HG02943 (cell line): Measurements from ENCODE around the gene USP47.

Experiments
- ATAC-seq: cut with Tn5 transposase; IDR thresholded peaks from one replicate; pipeline ENCODE4 v1.9.1; 2021; ENCODE audit warnings: mild to moderate bottlenecking, low read depth, moderate library complexity; ENCODE audit not compliant: unreplicated experiment

USP47 gene

GRCh38 chr11:11862999-11863398 is 21.2 kb downstream of the USP47 start:
- no peak for ATAC-seq

GRCh38 chr11:11864332-11864731 is 22.6 kb downstream of the USP47 start:
- ATAC-seq: no peak

- no peak for ATAC-seq
These were observed 23.0 kb downstream of the USP47 start for GRCh38 chr11:11864803-11865202.

GRCh38 chr11:11865449-11865848 is 23.7 kb downstream of the USP47 start:
- ATAC-seq: no peak

- ATAC-seq: no peak
These were observed 24.4 kb downstream of the USP47 start for GRCh38 chr11:11866203-11866602.

GRCh38 chr11:11867720-11868119 is 25.9 kb downstream of the USP47 start:
- ATAC-seq: no peak

GRCh38 chr11:11871991-11872401 is 30.2 kb downstream of the USP47 start:
- no peak for ATAC-seq

- ATAC-seq: no peak
These were observed 34.7 kb downstream of the USP47 start for GRCh38 chr11:11876458-11876857.

GRCh38 chr11:11880179-11880578 is 38.4 kb downstream of the USP47 start:
- ATAC-seq: no peak

GRCh38 chr11:11882539-11882938 is 40.8 kb downstream of the USP47 start:
- ATAC-seq: no peak

- ATAC-seq: no peak
These were observed 42.6 kb downstream of the USP47 start for GRCh38 chr11:11884351-11884750.

GRCh38 chr11:11884774-11885481 is 43.2 kb downstream of the USP47 start:
- ATAC-seq: peak; percentile 90

GRCh38 chr11:11894486-11894885 is 52.7 kb downstream of the USP47 start:
- ATAC-seq: no peak

- no peak for ATAC-seq
These were observed 53.9 kb downstream of the USP47 start for GRCh38 chr11:11895672-11896071.

- ATAC-seq: no peak
These were observed 56.9 kb downstream of the USP47 start for GRCh38 chr11:11898648-11899047.

GRCh38 chr11:11899401-11899800 is 57.6 kb downstream of the USP47 start:
- ATAC-seq: no peak

GRCh38 chr11:11901929-11902328 is 60.2 kb downstream of the USP47 start:
- ATAC-seq: no peak

- ATAC-seq: no peak
These were observed 68.0 kb downstream of the USP47 start for GRCh38 chr11:11909727-11910126.

GRCh38 chr11:11910541-11910940 is 68.8 kb downstream of the USP47 start:
- ATAC-seq: no peak

GRCh38 chr11:11913395-11913794 is 71.6 kb downstream of the USP47 start:
- ATAC-seq: no peak

GRCh38 chr11:11915625-11916024 is 73.9 kb downstream of the USP47 start:
- ATAC-seq: no peak

GRCh38 chr11:11916981-11917399 is 75.2 kb downstream of the USP47 start:
- ATAC-seq: no peak

GRCh38 chr11:11923828-11924227 is 82.1 kb downstream of the USP47 start:
- no peak for ATAC-seq
